Breast epithelium (tissue), 4 donors: ENCODE measurements around the gene SYNE1. TPM values are rescaled to one million over a fixed set of nuclear protein-coding genes. Genes with fewer than 3 reads are reported as not detected.

ENCODE experiments used
- DNase-seq, 2 donors: peaks; one replicate each; pipeline ENCODE4 v3.0.0-alpha.2; 2019; ENCODE audit warnings: low spot score in 2 of 2
- H3K27ac ChIP-seq, 2 donors: fragments of 200-600 bp; sonication (generic) in 1 of 2; one replicate each; pipeline ENCODE4 v1.5.1; 2016 to 2019; ENCODE audit warnings: mild to moderate bottlenecking in 1 of 2
- H3K27me3 ChIP-seq, 2 donors: fragments of 200-600 bp; sonication (generic) in 1 of 2; one replicate each; pipeline versions ENCODE4 v1.5.1 to v1.6.0; 2017 to 2019; ENCODE audit warnings: control low read depth in 1 of 2, mild to moderate bottlenecking in 1 of 2
- H3K36me3 ChIP-seq: fragments of 200-600 bp; one replicate; pipeline ENCODE4 v1.5.1; 2019
- H3K4me1 ChIP-seq, 2 donors: fragments of 200-600 bp; sonication (generic); one replicate each; pipeline ENCODE4 v1.5.1; 2016 to 2019; ENCODE audit warnings: control low read depth in 1 of 2
- H3K4me3 ChIP-seq, 3 donors: fragments of 200-600 bp; sonication (generic); 1 replicate in 2 of 3; 2 replicates in 1 of 3; pipeline ENCODE4 v1.5.1; 2016 to 2019; ENCODE audit warnings: mild to moderate bottlenecking in 3 of 3, moderate library complexity in 2 of 3
- H3K9me3 ChIP-seq, 2 donors: fragments of 200-600 bp; sonication (generic) in 1 of 2; one replicate each; pipeline ENCODE4 v1.5.1; 2016 to 2019; ENCODE audit warnings: control low read depth in 1 of 2
- CTCF ChIP-seq, 3 donors: fragments of 450-650 bp; IDR thresholded peaks; one replicate each; pipeline ENCODE4 v1.5.1; 2016 to 2017; ENCODE audit warnings: antibody characterized with exemption in 3 of 3, mild to moderate bottlenecking in 3 of 3, moderate library complexity in 3 of 3
- POLR2A ChIP-seq: fragments of 450-650 bp; IDR thresholded peaks from one replicate; pipeline ENCODE4 v1.6.1; 2016; ENCODE audit warnings: antibody characterized with exemption, mild to moderate bottlenecking, moderate library complexity
- POLR2AphosphoS5 ChIP-seq, 3 donors: sonication (generic); formaldehyde crosslinking; IDR thresholded peaks; one replicate each; pipeline ENCODE4 v1.6.1; 2017; ENCODE audit warnings: antibody characterized with exemption in 3 of 3
- intact Hi-C: fragments of 100-400 bp; cut with DNase I; formaldehyde crosslinking; loops from one replicate; pipeline ENCODE4 v1.15.1; 2023; ENCODE audit warnings: low total_unique reads
- total RNA-seq, 3 donors: library from RNA; depleted of rRNA; stranded (reverse); fragments of >200 nt; gene quantifications; one replicate each; pipeline ENCODE4 v1.1.0, GENCODE V29; 2016

The SYNE1 gene
- total RNA-seq, 3 donors from 2014 or later, result 80.9 to 106 (median 95.7) TPM

GRCh38 chr6:152154559-152155356, 482.4 kb downstream of the SYNE1 start:
- H3K27ac ChIP-seq, result no peak overlapping the region
- no peaks in the 10 kb centered on the region for H3K9me3 ChIP-seq
- TF ChIP-seq POLR2AphosphoS5 (IDR thresholded peaks at IDR 0.05), result no peak
- TF ChIP-seq POLR2A, result no peak
- no peak for TF ChIP-seq CTCF (IDR thresholded peaks at IDR 0.05)
- no peak overlapping the region for H3K4me3 ChIP-seq
- no peaks in the 10 kb centered on the region for H3K4me1 ChIP-seq
- no peaks in the 10 kb centered on the region for H3K36me3 ChIP-seq
- no peak for DNase-seq
- H3K27me3 ChIP-seq, result no peaks in the 10 kb centered on the region
- intact Hi-C loops, result no loop called here

- Histone ChIP-seq H3K4me3 (no peak overlapping the region), H3K27ac (no peak overlapping the region), H3K9me3 (no peaks in the 10 kb centered on the region), H3K4me1 (no peaks in the 10 kb centered on the region), H3K36me3 (peaks cover 8% of the 10 kb centered on the region), H3K27me3 (no peaks in the 10 kb centered on the region)
- DNase-seq, result no peak
- TF ChIP-seq POLR2A (no peak), CTCF (IDR thresholded peaks at IDR 0.05) (no peak)
- intact Hi-C loops, result no loop called here
Measured at GRCh38 chr6:152151920-152152319, 485.2 kb downstream of the SYNE1 start.

- intact Hi-C loops, result no loop called here
- Histone ChIP-seq H3K4me3 (no peak overlapping the region), H3K9me3 (no peaks in the 10 kb centered on the region), H3K4me1 (no peaks in the 10 kb centered on the region), H3K36me3 (peaks cover 9% of the 10 kb centered on the region), H3K27ac (no peak overlapping the region), H3K27me3 (no peaks in the 10 kb centered on the region)
- no peak for TF ChIP-seq POLR2AphosphoS5 (IDR thresholded peaks at IDR 0.05)
- no peak for TF ChIP-seq POLR2A
- TF ChIP-seq CTCF (IDR thresholded peaks at IDR 0.05), result no peak
- DNase-seq, result no peak
Measured at GRCh38 chr6:152150196-152150595, 487.0 kb downstream of the SYNE1 start.

GRCh38 chr6:152148412-152148811, 488.8 kb downstream of the SYNE1 start:
- intact Hi-C loops, result no loop called here
- no peaks in the 10 kb centered on the region for H3K27me3 ChIP-seq
- H3K4me3 ChIP-seq, result no peak overlapping the region
- H3K4me1 ChIP-seq, result no peaks in the 10 kb centered on the region
- DNase-seq, result no peak
- TF ChIP-seq POLR2A, result no peak
- TF ChIP-seq POLR2AphosphoS5 (IDR thresholded peaks at IDR 0.05), result no peak
- TF ChIP-seq CTCF (IDR thresholded peaks at IDR 0.05), result no peak
- H3K36me3 ChIP-seq, result peaks cover 9% of the 10 kb centered on the region
- no peak overlapping the region for H3K27ac ChIP-seq
- H3K9me3 ChIP-seq, result no peaks in the 10 kb centered on the region

GRCh38 chr6:152147269-152147668, 489.9 kb downstream of the SYNE1 start:
- DNase-seq, result no peak
- H3K9me3 ChIP-seq, result no peaks in the 10 kb centered on the region
- H3K27me3 ChIP-seq, result no peaks in the 10 kb centered on the region
- no peaks in the 10 kb centered on the region for H3K4me1 ChIP-seq
- TF ChIP-seq POLR2AphosphoS5 (IDR thresholded peaks at IDR 0.05), result no peak
- TF ChIP-seq POLR2A, result no peak
- TF ChIP-seq CTCF (IDR thresholded peaks at IDR 0.05), result no peak
- H3K36me3 ChIP-seq, result peaks cover 9% of the 10 kb centered on the region
- no peak overlapping the region for H3K27ac ChIP-seq
- H3K4me3 ChIP-seq, result no peak overlapping the region
- intact Hi-C loops, result no loop called here
